HAP-1 (cell line): ENCODE measurements around the gene COL4A1.

ENCODE experiments used
- DNase-seq, 2 experiments: peaks; one replicate each; pipeline ENCODE4 v3.0.0-alpha.2; 2016 to 2020; ENCODE audit warnings: low spot score in 2 of 2
- H3K27me3 ChIP-seq: fragments of 250-450 bp; sonication (Bioruptor Pico); 2 replicates; pipeline ENCODE4 v1.5.1; 2020; ENCODE audit warnings: low read depth, mild to moderate bottlenecking, moderate library complexity
- H3K36me3 ChIP-seq: fragments of 250-450 bp; sonication (Bioruptor Pico); replicated peaks from 2 replicates; pipeline ENCODE4 v1.5.1; 2020; ENCODE audit warnings: mild to moderate bottlenecking
- H3K4me1 ChIP-seq: fragments of 250-450 bp; sonication (Bioruptor Pico); 2 replicates; pipeline ENCODE4 v1.5.1; 2020; ENCODE audit warnings: mild to moderate bottlenecking
- H3K4me3 ChIP-seq: fragments of 250-450 bp; sonication (Bioruptor Pico); 2 replicates; pipeline ENCODE4 v1.5.1; 2020; ENCODE audit warnings: mild to moderate bottlenecking, moderate library complexity
- H3K9me3 ChIP-seq: fragments of 250-450 bp; sonication (Bioruptor Pico); 2 replicates; pipeline ENCODE4 v1.5.1; 2020; ENCODE audit warnings: mild to moderate bottlenecking, moderate library complexity
- in situ Hi-C: fragments of 300-500 bp; cut with MboI; formaldehyde crosslinking; loops from 3 replicates; pipeline ENCODE4 v1.14.3; 2020; ENCODE audit warnings: low sequenced_read_pairs, inconsistent platforms, mixed read lengths

Gene COL4A1

DNA sequence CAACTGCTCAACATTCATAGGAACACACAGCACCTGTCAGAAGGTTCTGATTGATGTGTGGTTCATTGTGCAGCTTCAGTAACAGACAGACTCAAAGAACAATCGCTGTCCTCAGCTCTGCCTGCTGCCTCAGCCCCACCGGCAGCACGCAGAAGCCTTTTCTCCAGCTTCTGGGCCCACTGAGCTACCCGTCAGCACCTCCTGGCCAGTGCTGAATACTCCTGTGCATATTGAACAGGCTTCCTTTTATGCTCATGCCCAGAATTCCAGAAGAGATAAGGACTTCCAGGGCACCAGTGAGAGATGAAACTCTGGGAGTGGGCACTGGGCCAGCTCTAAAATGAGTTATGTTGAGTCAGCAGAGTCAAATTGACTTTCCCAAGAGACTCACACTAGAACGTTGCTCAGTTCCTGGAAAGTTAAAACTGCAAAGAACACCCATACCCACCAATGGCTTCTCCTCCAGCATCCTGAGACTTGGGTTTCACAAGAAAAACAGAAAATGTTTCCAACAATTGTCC, 119.3 kb downstream of the COL4A1 start:
- no peaks in the 10 kb centered on the region for H3K27me3 ChIP-seq
- H3K4me3 ChIP-seq, result no peak overlapping the region
- H3K36me3 ChIP-seq, result no peaks in the 10 kb centered on the region
- no peaks in the 10 kb centered on the region for H3K9me3 ChIP-seq
- in situ Hi-C loops, result no loop called here
- no peaks in the 10 kb centered on the region for H3K4me1 ChIP-seq
- no peak for DNase-seq

DNA sequence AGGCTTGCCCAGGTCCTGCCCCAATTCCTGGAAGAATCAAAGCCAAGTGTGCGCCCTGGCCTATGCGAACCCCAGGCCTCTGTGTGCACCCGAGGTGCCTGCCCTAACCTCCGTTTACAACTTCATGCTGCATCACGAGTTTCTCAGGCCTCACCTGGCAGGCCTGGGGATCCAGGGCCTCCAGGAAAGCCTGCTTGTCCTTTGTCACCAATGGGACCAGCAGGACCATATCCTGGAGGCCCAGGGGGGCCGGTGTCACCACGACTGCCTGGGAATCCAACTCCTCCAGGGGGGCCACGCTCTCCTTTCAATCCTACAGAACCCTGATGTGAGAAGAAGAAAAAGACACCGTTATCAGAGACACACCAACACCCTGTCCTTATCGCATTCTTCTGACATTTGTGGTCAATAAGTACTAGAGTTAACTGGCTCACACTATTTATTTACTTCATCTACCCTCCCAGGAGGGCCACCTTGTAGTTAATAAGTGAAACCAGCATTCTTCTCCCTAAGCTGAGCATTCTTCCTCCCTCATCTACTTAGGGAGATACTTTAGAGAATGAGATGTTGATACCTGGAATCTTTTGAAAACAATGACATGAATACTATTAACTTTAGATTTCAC, 120.6 kb downstream of the COL4A1 start:
- no peaks in the 10 kb centered on the region for H3K36me3 ChIP-seq
- in situ Hi-C loops, result no loop called here

DNA sequence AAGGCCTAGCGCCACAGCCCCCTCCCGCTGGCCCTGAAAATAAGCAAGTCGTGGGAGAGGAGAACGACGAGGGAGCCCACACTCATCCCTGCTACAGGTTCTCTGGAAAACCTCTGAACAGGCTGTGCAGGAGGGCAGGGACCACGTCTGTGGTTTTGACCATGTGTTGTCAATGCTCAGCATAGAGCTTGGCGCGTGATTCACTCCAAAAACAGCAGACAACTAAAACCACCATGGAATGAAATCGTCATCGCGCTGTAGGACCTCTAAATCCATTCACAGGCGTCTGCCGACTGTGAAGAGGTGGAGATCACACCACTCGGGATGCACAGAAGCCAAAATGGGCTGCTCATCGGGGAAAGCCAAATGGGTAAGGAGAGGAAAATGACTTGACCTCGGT, 121.3 kb downstream of the COL4A1 start:
- Histone ChIP-seq H3K4me3 (no peak overlapping the region), H3K4me1 (no peaks in the 10 kb centered on the region), H3K27me3 (no peaks in the 10 kb centered on the region), H3K36me3 (no peaks in the 10 kb centered on the region), H3K9me3 (no peaks in the 10 kb centered on the region)
- in situ Hi-C loops, result no loop called here
- no peak for DNase-seq

More for the DNA sequence above, 120.6 kb downstream of the COL4A1 start:
- Histone ChIP-seq H3K27me3 (no peaks in the 10 kb centered on the region), H3K4me1 (no peaks in the 10 kb centered on the region), H3K9me3 (no peaks in the 10 kb centered on the region), H3K4me3 (no peak overlapping the region)
- DNase-seq, result no peak

DNA sequence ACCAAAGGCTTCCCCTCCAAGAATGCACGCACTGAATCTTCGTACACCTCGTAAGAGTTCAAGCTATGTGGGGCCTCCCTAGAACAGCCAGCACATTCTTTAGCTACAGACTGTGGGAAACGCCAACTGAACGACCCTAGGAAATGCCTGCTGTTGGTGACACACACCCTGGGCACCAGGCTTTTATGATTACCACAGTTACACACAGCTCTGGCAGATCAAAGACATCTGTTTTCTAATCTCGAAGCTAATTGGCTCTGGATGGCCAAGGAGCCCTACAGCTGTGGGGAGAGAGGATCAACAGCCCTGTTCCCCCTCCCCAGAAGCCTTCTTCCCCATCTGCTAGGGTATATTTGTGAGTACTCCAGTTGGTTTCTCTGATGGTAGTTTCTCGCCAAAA, 123.0 kb downstream of the COL4A1 start:
- H3K4me3 ChIP-seq, result no peak overlapping the region
- no peaks in the 10 kb centered on the region for H3K27me3 ChIP-seq
- no peaks in the 10 kb centered on the region for H3K36me3 ChIP-seq
- no peaks in the 10 kb centered on the region for H3K4me1 ChIP-seq
- in situ Hi-C loops, result no loop called here
- H3K9me3 ChIP-seq, result no peaks in the 10 kb centered on the region
- DNase-seq, result no peak

DNA sequence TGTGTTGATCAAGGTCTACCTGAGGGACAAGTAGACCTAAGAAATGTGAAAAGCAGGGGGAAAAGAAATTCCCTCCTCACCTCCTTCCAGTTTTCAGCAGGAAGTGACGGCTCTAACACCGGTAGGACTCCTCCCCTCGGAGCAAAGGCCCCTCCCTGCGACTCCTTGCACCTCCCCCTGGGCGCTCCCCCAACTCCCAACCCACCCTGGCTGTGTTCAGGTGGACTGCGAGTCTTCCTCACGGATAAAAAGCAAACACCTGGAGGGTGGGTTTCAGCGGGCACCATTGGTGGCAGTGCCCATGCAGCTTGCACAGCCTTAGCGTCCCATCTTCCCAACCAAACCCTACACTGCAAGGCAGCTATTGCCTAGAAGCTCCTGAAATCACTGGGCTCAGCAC, 124.5 kb downstream of the COL4A1 start:
- Histone ChIP-seq H3K4me3 (no peak overlapping the region), H3K4me1 (no peaks in the 10 kb centered on the region), H3K27me3 (no peaks in the 10 kb centered on the region), H3K9me3 (no peaks in the 10 kb centered on the region), H3K36me3 (no peaks in the 10 kb centered on the region)
- no peak for DNase-seq
- in situ Hi-C loops, result no loop called here

DNA sequence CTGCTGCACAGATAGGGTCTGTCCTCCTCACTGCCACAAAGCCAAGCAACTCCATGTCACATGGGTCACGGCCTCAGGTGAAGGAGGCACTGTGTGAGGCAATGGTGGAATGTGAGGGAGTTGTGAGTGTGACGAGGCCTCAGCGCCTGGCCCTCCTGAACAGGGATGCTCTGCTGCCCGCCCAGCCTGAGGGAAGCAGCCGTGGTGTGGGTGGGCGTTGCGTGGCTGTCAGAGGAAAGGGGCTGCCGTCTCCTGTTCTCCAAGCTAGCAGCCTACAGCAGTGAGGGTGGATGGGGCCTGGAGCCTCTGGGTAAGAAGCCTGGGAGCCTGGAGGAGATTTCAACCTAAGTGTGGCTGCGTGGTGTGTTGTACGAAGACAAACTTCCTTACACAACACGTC, 125.0 kb downstream of the COL4A1 start:
- no peaks in the 10 kb centered on the region for H3K27me3 ChIP-seq
- in situ Hi-C loops, result no loop called here
- no peak overlapping the region for H3K4me3 ChIP-seq
- no peaks in the 10 kb centered on the region for H3K36me3 ChIP-seq
- no peaks in the 10 kb centered on the region for H3K9me3 ChIP-seq
- no peaks in the 10 kb centered on the region for H3K4me1 ChIP-seq
- no peak for DNase-seq

DNA sequence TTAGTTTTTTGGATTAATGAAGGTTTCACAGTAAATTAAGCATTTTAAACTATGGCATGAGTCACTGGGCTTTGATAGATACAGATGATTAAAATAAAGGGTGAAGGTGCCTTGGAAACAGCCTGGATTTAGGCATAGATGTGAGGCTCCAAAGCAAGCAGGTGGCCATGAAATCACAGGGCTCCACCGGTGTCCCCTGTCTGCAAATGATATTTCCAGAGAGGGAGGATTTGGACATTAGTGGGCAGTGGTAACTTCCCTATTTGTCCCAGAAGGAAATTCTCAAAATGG, 127.2 kb downstream of the COL4A1 start:
- in situ Hi-C loops, result no loop called here
- H3K36me3 ChIP-seq, result no peaks in the 10 kb centered on the region

DNA sequence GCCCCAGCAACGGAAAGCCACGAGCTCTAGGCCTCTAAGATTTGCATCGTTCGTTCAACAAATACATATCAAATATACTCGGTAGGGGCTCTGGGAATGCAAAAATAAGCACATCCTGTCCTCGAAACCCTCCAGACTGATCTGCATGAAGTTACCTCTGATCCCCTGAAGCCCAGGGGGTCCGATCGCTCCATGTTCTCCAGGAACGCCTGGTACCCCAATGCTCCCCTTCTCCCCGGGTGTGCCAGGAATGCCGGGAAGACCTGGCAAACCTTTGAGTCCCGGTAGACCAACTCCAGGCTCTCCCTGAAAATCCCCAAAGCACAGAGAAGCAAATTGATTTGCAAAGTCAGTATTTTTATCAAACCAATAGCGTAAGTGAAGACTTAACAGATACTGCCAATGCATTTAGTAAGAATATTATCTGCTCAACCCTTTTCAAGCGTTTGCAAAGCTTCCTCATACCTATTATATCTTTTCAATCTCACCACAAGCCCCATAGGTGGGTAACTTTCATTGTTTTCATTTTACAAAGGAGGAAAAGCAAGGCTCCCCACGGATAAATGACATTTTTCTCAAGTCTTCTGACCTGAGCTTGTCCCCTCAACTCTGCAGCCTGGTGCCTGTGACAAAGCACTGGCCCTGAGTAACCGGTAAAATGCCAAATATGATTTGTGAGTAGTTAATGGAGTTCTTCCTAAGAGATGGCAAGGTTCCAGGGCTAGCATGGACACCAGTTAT, 127.7 kb downstream of the COL4A1 start:
- H3K27me3 ChIP-seq, result no peaks in the 10 kb centered on the region
- H3K4me3 ChIP-seq, result no peak overlapping the region
- in situ Hi-C loops, result no loop called here
- H3K4me1 ChIP-seq, result no peaks in the 10 kb centered on the region
- H3K36me3 ChIP-seq, result no peaks in the 10 kb centered on the region
- no peaks in the 10 kb centered on the region for H3K9me3 ChIP-seq
- DNase-seq, result no peak

More for the DNA sequence above, 127.2 kb downstream of the COL4A1 start:
- H3K4me3 ChIP-seq, result no peak overlapping the region
- no peaks in the 10 kb centered on the region for H3K27me3 ChIP-seq
- H3K9me3 ChIP-seq, result no peaks in the 10 kb centered on the region
- H3K4me1 ChIP-seq, result no peaks in the 10 kb centered on the region
- no peak for DNase-seq

DNA sequence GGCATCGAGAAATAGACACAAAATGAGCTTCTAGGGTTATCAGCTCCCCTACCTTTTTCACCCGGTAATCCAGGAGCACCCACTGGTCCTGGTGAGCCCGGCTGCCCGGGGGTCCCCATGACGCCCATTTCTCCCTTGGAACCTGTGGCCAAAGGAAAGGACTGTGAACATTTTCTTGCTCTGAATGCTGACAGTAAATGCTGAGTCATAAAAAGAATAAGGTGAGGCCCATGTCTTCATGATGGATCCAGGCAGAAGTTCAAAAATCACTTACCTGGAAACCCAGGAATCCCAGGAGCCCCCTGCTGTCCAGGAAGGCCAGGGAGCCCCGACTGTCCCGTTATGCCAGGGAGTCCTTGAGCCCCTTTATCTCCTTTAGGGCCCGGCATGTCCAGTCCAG, 129.2 kb downstream of the COL4A1 start:
- no peaks in the 10 kb centered on the region for H3K4me1 ChIP-seq

DNA sequence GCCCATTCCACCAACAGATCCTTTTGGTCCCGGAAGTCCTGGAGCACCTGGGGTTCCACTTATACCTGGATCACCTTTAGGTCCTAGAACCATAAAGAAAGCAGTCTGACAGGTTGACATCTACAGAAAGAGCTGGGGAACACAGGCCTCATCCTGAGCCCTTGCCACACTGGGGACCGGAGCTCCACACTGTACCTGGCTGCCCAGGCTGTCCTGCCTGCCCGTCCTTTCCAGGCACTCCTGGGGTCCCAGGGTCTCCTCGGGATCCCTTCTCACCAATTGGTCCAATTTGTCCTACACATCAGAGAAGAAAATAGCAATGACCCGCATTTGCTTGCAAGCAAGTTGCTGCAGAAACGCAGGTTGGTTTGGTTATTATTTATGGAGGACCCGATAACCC, 130.5 kb downstream of the COL4A1 start:
- no peak for DNase-seq
- no peaks in the 10 kb centered on the region for H3K9me3 ChIP-seq
- no peaks in the 10 kb centered on the region for H3K27me3 ChIP-seq
- H3K4me3 ChIP-seq, result no peak overlapping the region
- H3K36me3 ChIP-seq, result no peaks in the 10 kb centered on the region
- in situ Hi-C loops, result no loop called here
- H3K4me1 ChIP-seq, result no peaks in the 10 kb centered on the region

More for the DNA sequence above, 129.2 kb downstream of the COL4A1 start:
- Histone ChIP-seq H3K4me3 (no peak overlapping the region), H3K27me3 (no peaks in the 10 kb centered on the region), H3K9me3 (no peaks in the 10 kb centered on the region), H3K36me3 (no peaks in the 10 kb centered on the region)
- no peak for DNase-seq
- in situ Hi-C loops, result no loop called here

DNA sequence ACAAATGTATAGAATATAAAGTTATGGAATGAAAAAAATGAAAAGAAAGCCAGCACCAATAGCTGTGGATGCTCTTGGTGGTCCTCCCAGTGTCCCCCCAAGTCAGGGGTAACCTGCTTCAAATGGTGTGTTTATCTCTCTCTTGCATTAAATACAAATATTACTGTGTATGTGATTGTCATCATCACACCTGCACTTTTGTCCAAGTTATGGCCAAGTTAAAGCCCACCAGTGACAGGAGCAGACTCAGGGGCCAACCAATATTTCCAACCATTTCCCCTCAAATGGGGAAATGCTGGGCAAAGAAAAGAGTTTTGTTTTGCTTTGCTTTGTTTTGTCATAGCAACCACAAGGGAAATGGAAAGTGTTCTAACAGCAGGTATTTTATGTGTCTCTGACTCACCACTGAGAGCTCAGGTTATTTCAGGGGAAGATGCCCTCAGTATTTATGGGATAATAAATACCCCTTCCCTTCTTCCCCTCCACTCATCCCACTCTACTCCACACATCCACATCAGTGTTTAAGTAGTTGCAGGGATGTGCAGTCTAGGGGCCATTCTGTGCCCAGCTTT, 133.6 kb downstream of the COL4A1 start:
- H3K4me1 ChIP-seq, result no peaks in the 10 kb centered on the region
- no peak overlapping the region for H3K4me3 ChIP-seq
- in situ Hi-C loops, result no loop called here
- H3K36me3 ChIP-seq, result no peaks in the 10 kb centered on the region
- H3K9me3 ChIP-seq, result no peaks in the 10 kb centered on the region
- DNase-seq, result no peak
- no peaks in the 10 kb centered on the region for H3K27me3 ChIP-seq

DNA sequence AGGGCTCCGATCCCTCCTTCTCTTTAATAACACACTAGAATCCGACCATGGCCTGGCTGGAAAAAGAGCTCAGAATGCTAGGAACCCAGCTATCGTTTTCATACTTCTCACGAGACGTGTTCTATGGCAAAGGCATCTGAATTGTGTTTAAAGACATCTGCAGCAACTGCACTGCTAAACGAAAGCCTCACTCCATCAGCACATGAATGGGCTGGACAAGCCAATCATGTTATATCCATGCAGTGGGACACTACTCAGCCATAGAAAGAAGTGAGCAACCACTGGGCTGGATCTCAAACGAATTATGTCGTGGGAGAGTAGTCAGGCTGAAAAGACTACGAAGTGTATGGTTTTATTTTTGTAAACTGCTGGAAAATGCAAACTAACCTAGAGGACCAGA, 136.1 kb downstream of the COL4A1 start:
- Histone ChIP-seq H3K4me3 (no peak overlapping the region), H3K9me3 (no peaks in the 10 kb centered on the region), H3K36me3 (no peaks in the 10 kb centered on the region), H3K27me3 (no peaks in the 10 kb centered on the region), H3K4me1 (no peaks in the 10 kb centered on the region)
- DNase-seq, result no peak
- in situ Hi-C loops, result no loop called here

DNA sequence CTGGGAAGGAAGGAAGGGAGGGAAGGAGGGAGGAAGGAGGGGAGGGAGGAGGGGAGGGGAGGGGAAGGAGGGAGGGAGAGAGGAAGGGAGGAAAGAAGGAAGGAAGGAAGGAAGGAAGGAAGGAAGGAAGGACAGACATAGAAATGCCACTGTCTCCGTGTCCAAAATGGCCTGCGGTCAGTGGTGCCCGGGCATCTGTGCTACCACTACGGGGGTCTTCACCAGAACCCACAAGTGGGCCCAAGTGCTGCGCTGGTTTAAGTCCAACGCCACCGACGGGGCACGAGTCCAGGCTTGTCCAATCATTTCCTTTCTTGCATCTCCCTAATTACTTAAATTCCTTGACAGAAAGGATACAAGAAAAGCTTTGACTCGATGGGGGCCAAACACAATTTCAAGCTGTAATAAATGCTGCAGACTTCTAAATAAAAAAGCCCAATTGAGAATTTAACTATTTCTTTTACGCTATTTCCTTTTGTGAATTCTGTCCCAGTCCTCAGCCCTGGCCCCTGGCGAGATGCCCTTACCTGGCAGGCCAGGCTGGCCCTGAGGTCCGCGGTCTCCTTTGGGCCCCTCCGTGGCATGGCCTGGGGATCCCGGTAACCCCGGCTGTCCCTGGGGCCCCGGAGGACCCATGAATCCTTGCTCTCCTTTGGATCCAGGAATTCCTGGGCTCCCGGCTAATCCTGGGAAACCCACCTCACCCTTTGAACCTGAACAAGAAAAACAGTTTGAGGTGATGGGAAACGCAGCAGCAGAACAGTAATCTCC, 136.8 kb downstream of the COL4A1 start:
- no peaks in the 10 kb centered on the region for H3K36me3 ChIP-seq
- in situ Hi-C loops, result no loop called here

More for the DNA sequence above, 136.8 kb downstream of the COL4A1 start:
- Histone ChIP-seq H3K4me1 (no peaks in the 10 kb centered on the region), H3K27me3 (no peaks in the 10 kb centered on the region), H3K9me3 (no peaks in the 10 kb centered on the region), H3K4me3 (no peak overlapping the region)
- no peak for DNase-seq
